B cell (primary cell): ENCODE results near the gene HIRIP3.

ENCODE experiments used
- CTCF ChIP-seq: fragments of 200-600 bp; IDR thresholded peaks from one replicate; pipeline ENCODE4 v1.8.0; 2022; ENCODE audit warnings: antibody characterized with exemption, mild to moderate bottlenecking
- EZH2 ChIP-seq: IDR thresholded peaks from 2 replicates; pipeline ENCODE4 v1.6.1; 2012; ENCODE audit warnings: borderline replicate concordance, low read depth, mild to moderate bottlenecking, moderate library complexity, low read length; ENCODE audit not compliant: insufficient read depth, poor library complexity, severe bottlenecking

- no peak for TF ChIP-seq CTCF
- no peak for TF ChIP-seq EZH2
Observed at GRCh38 chr16:30017277-30017656, 21.9 kb upstream of the HIRIP3 start.
